Osteocyte (in vitro differentiated cells): ENCODE measurements around the gene ABCA6. TPM values are rescaled to one million over a fixed set of nuclear protein-coding genes. Genes with fewer than 3 reads are reported as not detected.

Experiments used
- DNase-seq: peaks from one replicate; pipeline ENCODE4 v3.0.0; 2021; ENCODE audit warnings: mixed read lengths; ENCODE audit not compliant: unreplicated experiment; ENCODE audit errors: extremely low spot score
- H3K27ac Mint-ChIP-seq: one replicate; pipeline ENCODE4 v1.8.0; 2021; ENCODE audit warnings: mild to moderate bottlenecking, mixed read lengths; ENCODE audit not compliant: unreplicated experiment
- H3K27me3 Mint-ChIP-seq: one replicate; pipeline ENCODE4 v1.8.0; 2021; ENCODE audit warnings: mixed read lengths; ENCODE audit not compliant: unreplicated experiment
- H3K36me3 Mint-ChIP-seq: one replicate; pipeline ENCODE4 v1.8.0; 2021; ENCODE audit warnings: mixed read lengths; ENCODE audit not compliant: unreplicated experiment
- H3K4me1 Mint-ChIP-seq: one replicate; pipeline ENCODE4 v1.8.0; 2021; ENCODE audit warnings: mixed read lengths; ENCODE audit not compliant: unreplicated experiment
- H3K4me3 Mint-ChIP-seq: one replicate; pipeline ENCODE4 v1.8.0; 2021; ENCODE audit warnings: mild to moderate bottlenecking, moderate library complexity, mixed read lengths; ENCODE audit not compliant: unreplicated experiment
- H3K9me3 Mint-ChIP-seq: one replicate; pipeline ENCODE4 v1.8.0; 2021; ENCODE audit warnings: mixed read lengths; ENCODE audit not compliant: unreplicated experiment
- total RNA-seq: library from RNA; stranded (reverse); gene quantifications from 2 replicates; pipeline ENCODE4 v1.2.1, GENCODE V29; 2021
- TF ChIP-seq, protein P1 (sequence below): fragments of 200-600 bp; sonication (generic); IDR thresholded peaks from 2 replicates; pipeline ENCODE4 v1.5.0; 2021; ENCODE audit warnings: antibody characterized with exemption, mild to moderate bottlenecking, moderate library complexity

ABCA6 gene
- total RNA-seq, 1 donor from 2014 or later: 1.2 TPM

DNA sequence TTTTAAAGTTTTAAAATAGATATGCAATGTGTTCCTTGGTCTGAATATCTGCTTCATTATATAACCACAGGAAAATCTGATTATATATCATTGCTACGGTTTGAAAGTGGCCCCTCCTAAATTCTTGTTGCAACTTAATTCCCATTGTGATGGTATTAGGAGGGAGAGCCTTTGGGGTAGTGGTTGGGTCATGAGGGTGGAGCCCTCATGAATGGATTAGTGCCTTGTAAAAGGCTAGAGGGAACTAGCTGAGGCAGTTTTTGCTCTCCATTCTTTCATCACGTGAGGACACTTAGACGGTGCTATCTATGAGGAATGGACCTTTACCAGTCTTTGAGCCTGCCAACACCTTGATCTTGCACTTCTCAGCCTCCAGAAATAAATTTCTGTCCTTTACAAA, 7.6 kb downstream of the ABCA6 start:
- H3K4me3 Mint-ChIP-seq: no peak overlapping the region
- TF ChIP-seq, protein P1, sequence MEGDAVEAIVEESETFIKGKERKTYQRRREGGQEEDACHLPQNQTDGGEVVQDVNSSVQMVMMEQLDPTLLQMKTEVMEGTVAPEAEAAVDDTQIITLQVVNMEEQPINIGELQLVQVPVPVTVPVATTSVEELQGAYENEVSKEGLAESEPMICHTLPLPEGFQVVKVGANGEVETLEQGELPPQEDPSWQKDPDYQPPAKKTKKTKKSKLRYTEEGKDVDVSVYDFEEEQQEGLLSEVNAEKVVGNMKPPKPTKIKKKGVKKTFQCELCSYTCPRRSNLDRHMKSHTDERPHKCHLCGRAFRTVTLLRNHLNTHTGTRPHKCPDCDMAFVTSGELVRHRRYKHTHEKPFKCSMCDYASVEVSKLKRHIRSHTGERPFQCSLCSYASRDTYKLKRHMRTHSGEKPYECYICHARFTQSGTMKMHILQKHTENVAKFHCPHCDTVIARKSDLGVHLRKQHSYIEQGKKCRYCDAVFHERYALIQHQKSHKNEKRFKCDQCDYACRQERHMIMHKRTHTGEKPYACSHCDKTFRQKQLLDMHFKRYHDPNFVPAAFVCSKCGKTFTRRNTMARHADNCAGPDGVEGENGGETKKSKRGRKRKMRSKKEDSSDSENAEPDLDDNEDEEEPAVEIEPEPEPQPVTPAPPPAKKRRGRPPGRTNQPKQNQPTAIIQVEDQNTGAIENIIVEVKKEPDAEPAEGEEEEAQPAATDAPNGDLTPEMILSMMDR: no peak
- H3K27me3 Mint-ChIP-seq: peaks cover 3% of the 10 kb centered on the region
- no peak for DNase-seq
- no peak overlapping the region for H3K27ac Mint-ChIP-seq
- H3K36me3 Mint-ChIP-seq: peaks cover 7% of the 10 kb centered on the region
- H3K9me3 Mint-ChIP-seq: peaks cover 12% of the 10 kb centered on the region
- H3K4me1 Mint-ChIP-seq: no peaks in the 10 kb centered on the region

DNA sequence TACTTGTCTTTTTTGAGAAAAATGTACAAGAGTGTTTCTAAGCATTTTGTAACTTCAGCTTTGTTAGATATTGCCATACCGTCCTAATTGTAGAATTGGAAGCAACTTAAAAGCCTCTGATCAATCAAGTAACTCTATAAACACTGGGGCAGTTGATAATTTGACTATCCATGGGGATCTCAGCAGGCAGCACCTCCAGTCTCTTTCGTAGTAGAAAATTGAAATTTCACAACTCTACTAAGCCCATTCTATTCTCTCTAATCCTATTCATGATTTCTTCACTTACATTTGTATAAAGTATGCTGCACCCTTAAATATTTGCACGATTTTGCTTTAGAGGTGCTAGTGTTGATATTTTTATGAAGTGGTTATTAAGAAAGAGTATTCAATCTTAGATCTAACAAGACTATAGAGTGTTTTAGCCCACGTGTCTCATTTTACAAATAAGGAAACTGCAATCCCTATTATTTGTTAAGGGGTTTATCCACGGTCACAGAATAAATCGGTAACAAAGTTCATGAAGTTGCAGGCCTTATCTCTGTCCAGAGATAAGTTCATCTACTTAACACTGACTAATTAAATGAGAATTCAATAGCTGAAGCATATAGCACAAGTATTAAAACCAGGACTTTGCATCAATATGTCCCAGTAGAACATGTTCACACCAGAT, 10.9 kb downstream of the ABCA6 start:
- H3K27ac Mint-ChIP-seq: no peak overlapping the region
- H3K9me3 Mint-ChIP-seq: peaks cover 4% of the 10 kb centered on the region
- no peak overlapping the region for H3K4me3 Mint-ChIP-seq
- peaks cover 4% of the 10 kb centered on the region for H3K36me3 Mint-ChIP-seq
- TF ChIP-seq, protein P1: no peak
- DNase-seq: no peak
- no peaks in the 10 kb centered on the region for H3K4me1 Mint-ChIP-seq
- peaks cover 3% of the 10 kb centered on the region for H3K27me3 Mint-ChIP-seq

DNA sequence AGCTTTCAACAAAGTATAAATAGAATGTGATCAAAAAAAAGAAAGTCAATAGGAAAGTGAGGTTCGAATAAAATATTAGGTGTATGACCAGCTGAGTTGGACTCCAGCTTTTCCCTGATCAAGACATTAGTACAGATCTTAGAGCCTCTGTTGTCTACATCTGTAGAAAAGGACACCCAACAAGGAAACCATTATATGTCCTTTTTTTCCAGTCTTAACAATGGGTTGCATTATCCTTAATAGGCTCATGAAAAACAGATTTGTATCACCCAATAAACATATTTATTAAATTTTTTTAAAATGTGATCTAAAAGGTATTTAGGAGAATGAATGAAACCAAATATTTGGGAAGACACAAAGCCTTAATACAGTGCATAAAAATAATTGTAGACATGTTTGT, 18.1 kb downstream of the ABCA6 start:
- TF ChIP-seq, protein P1: no peak
- no peaks in the 10 kb centered on the region for H3K4me1 Mint-ChIP-seq
- H3K4me3 Mint-ChIP-seq: no peak overlapping the region
- H3K36me3 Mint-ChIP-seq: no peaks in the 10 kb centered on the region
- no peaks in the 10 kb centered on the region for H3K27me3 Mint-ChIP-seq
- no peaks in the 10 kb centered on the region for H3K9me3 Mint-ChIP-seq
- DNase-seq: no peak
- H3K27ac Mint-ChIP-seq: no peak overlapping the region

DNA sequence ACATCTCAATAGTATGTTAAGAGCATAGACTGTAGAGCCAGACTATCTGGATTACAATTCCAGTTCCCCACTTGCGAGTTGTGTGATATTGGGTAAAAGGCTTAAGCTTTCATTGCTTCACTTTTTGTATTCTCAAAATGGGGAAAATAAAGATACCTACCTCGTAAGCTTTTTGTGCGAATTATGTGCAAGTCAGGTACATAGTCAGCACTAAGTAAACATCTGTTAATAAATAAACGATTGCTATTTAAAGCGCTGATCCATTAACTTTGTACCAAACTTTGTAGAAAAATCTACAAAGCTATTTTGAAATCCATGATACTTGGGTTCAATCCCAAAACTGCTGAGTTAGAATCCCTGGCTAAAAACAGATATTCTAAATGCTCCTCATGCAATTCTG, 19.6 kb downstream of the ABCA6 start:
- Mint-ChIP-seq H3K27me3 (no peaks in the 10 kb centered on the region), H3K36me3 (no peaks in the 10 kb centered on the region), H3K27ac (no peak overlapping the region), H3K4me1 (no peaks in the 10 kb centered on the region), H3K9me3 (no peaks in the 10 kb centered on the region), H3K4me3 (no peak overlapping the region)
- TF ChIP-seq, protein P1: no peak
- DNase-seq: no peak

DNA sequence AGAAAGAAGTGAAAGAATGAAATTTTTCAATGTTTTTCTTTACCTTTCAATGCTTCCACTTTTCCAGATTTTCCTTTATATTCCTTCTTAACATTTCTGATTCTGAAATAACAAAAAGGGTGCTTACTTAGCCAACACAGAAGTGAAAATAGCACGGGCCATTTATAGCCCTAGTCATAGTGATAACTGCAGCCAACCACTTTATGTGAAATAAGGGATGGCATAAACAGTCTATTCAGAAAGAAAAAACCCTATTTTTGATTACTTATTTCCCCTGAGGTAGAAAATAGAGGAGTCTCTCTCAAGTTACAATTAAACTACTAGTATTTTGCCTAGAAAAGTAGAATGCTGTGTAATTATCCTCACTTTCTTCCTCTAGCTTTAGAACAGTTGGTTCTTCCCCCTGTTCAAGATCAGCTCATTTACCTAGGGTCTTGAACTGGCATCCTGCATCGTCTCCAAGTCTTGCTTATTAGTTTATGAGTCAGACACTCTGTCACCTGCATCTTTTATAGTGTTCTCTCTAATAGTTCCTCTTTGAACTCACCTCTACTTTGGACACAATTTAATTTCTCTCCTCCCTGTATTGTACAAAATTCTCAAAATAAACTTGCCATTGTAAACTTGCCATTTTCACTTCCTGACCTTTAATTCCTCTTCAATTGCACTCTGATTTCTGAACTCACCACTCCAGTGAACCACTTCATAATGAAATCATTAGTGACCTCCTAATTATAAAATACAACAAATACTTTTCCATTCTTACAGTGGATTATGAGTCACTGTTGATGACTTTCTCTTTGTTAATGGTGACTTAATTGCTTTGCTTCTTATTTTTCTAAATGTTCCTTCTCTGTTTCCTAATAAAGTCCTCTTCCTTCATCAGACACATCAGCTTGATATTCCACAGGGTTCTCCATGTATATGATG, 23.6 kb downstream of the ABCA6 start:
- Mint-ChIP-seq H3K27me3 (no peaks in the 10 kb centered on the region), H3K36me3 (no peaks in the 10 kb centered on the region), H3K4me3 (no peak overlapping the region), H3K4me1 (no peaks in the 10 kb centered on the region), H3K9me3 (no peaks in the 10 kb centered on the region), H3K27ac (no peak overlapping the region)
- DNase-seq: no peak
- TF ChIP-seq, protein P1: no peak
